Panc1 (cell line): ENCODE measurements around the gene MACROD2. TPM values are rescaled to one million over a fixed set of nuclear protein-coding genes. Genes with fewer than 3 reads are reported as not detected.

Experiments
- ATAC-seq: fragments of 200-7000 bp; cut with Tn5 transposase; 2 replicates; pipeline ENCODE4 v1.9.1; 2020; ENCODE audit warnings: mild to moderate bottlenecking, moderate library complexity
- BruUV-seq: library from RNA; stranded (reverse); fragments of 400-500 nt; replicated peaks from 2 replicates; lab custom pipeline; 2021; lab: Mats Ljungman, UMichigan
- CTCF ChIA-PET: fragments of 300-600 bp; sonication (Branson Sonifier 250); formaldehyde crosslinking; loops from one replicate; lab custom pipeline; 2022; ENCODE audit warnings: antibody characterized with exemption; lab: Charles Lee
- POLR2A ChIA-PET: fragments of 300-600 bp; sonication (Branson Sonifier 250); formaldehyde crosslinking; loops from one replicate; lab custom pipeline; 2022; ENCODE audit warnings: antibody characterized with exemption; lab: Charles Lee
- DNase-seq: peaks from one replicate; pipeline ENCODE4 v3.0.0-alpha.2; 2010; ENCODE audit warnings: low read depth, low spot score
- H3K27ac ChIP-seq: 2 replicates; pipeline ENCODE4 v1.5.1; 2011; ENCODE audit warnings: mild to moderate bottlenecking, low read length, inconsistent platforms
- H3K27me3 ChIP-seq: fragments of 200-500 bp; sonication (Bioruptor generic); 2 replicates; pipeline ENCODE4 v1.6.0; 2014; ENCODE audit warnings: low read length, inconsistent platforms; ENCODE audit not compliant: control insufficient read depth, insufficient read depth
- H3K36me3 ChIP-seq: fragments of 200-500 bp; sonication (Bioruptor generic); 2 replicates; pipeline ENCODE4 v1.5.1; 2014; ENCODE audit warnings: inconsistent platforms, mild to moderate bottlenecking, low read length, moderate library complexity; ENCODE audit not compliant: control insufficient read depth, insufficient read depth
- H3K4me1 ChIP-seq: 2 replicates; pipeline ENCODE4 v1.5.1; 2011; ENCODE audit warnings: inconsistent platforms, mild to moderate bottlenecking, low read length, moderate library complexity; ENCODE audit not compliant: control insufficient read depth, insufficient read depth
- H3K4me3 ChIP-seq, 2 experiments: 2 replicates each; pipeline ENCODE4 v1.5.1; 2011 to 2012; ENCODE audit warnings: low read depth in 2 of 2, low read length in 2 of 2, mild to moderate bottlenecking in 2 of 2, inconsistent platforms in 1 of 2, moderate library complexity in 1 of 2
- H3K9me3 ChIP-seq: fragments of 200-500 bp; sonication (Bioruptor generic); 2 replicates; pipeline ENCODE4 v1.5.1; 2014; ENCODE audit warnings: low read depth, mild to moderate bottlenecking, inconsistent platforms, low read length, moderate library complexity; ENCODE audit not compliant: control insufficient read depth, insufficient read depth
- CTCF ChIP-seq: fragments of 450-650 bp; IDR thresholded peaks from 2 replicates; pipeline ENCODE4 v1.5.1; 2017; ENCODE audit warnings: mild to moderate bottlenecking
- POLR2AphosphoS5 ChIP-seq: IDR thresholded peaks from 2 replicates; pipeline ENCODE4 v1.6.1; 2012; ENCODE audit warnings: mild to moderate bottlenecking, low read depth, low read length, moderate library complexity
- REST ChIP-seq, 2 experiments: IDR thresholded peaks; 2 replicates each; pipeline ENCODE4 v1.6.1; 2011 to 2012; ENCODE audit warnings: low read depth in 2 of 2, control low read depth in 1 of 2, low read length in 1 of 2, mild to moderate bottlenecking in 1 of 2, moderate library complexity in 1 of 2; ENCODE audit not compliant: insufficient read depth in 1 of 2
- SIN3A ChIP-seq: IDR thresholded peaks from 2 replicates; pipeline ENCODE4 v1.6.1; 2012; ENCODE audit warnings: low read depth, mild to moderate bottlenecking, low read length, moderate library complexity, borderline replicate concordance; ENCODE audit not compliant: insufficient read depth
- TCF7L2 ChIP-seq: IDR thresholded peaks from 2 replicates; pipeline ENCODE4 v1.6.1; 2011; ENCODE audit warnings: mild to moderate bottlenecking, low read depth, low read length, inconsistent platforms
- in situ Hi-C: cut with HindIII; loops from 2 replicates; pipeline ENCODE4 v1.10.0; 2016; ENCODE audit warnings: low sequenced_read_pairs, low pct_unique_long_range_greater_than_20kb
- intact Hi-C: fragments of 100-400 bp; cut with micrococcal nuclease; formaldehyde crosslinking; loops from one replicate; pipeline ENCODE4 v1.10.0; 2022; ENCODE audit not compliant: unreplicated experiment
- total RNA-seq: library from RNA; stranded (reverse); gene quantifications from one replicate; pipeline ENCODE4 v1.2.1, GENCODE V29; 2021; ENCODE audit not compliant: unreplicated experiment

MACROD2 gene
- total RNA-seq, 1 experiment from 2014 or later, result 1.2 TPM

GRCh38 chr20:15619341-15619740 is 1624.0 kb downstream of the MACROD2 start:
- no peak for DNase-seq
- intact Hi-C loops, result no loop called here
- Histone ChIP-seq H3K27ac (no peak overlapping the region), H3K4me3 (no peak overlapping the region), H3K36me3 (no peaks in the 10 kb centered on the region), H3K4me1 (no peaks in the 10 kb centered on the region), H3K27me3 (no peaks in the 10 kb centered on the region), H3K9me3 (no peaks in the 10 kb centered on the region)
- TF ChIP-seq REST (IDR thresholded peaks at IDR 0.05; ENCODE audit: insufficient read depth in 1 of 2, low read depth in 2 of 2, low read length in 1 of 2) (no peak), CTCF (no peak), SIN3A (no peak), TCF7L2 (no peak), POLR2AphosphoS5 (no peak)
- CTCF ChIA-PET, result no interaction called here
- no peak for ATAC-seq
- no TSS peak for BruUV-seq
- POLR2A ChIA-PET, result no interaction called here
- in situ Hi-C loops, result no loop called here

- H3K27ac ChIP-seq, result no peak overlapping the region
- no TSS peak for BruUV-seq
- no peaks in the 10 kb centered on the region for H3K9me3 ChIP-seq
- H3K27me3 ChIP-seq, result no peaks in the 10 kb centered on the region
- in situ Hi-C loops (no loop called here), intact Hi-C loops (no loop called here)
- ChIA-PET CTCF (no interaction called here), POLR2A (no interaction called here)
- no peak for DNase-seq
- no peak for ATAC-seq
- H3K36me3 ChIP-seq, result no peaks in the 10 kb centered on the region
- TF ChIP-seq POLR2AphosphoS5 (no peak), CTCF (no peak), SIN3A (no peak), TCF7L2 (no peak), REST (IDR thresholded peaks at IDR 0.05; ENCODE audit: insufficient read depth in 1 of 2, low read depth in 2 of 2, low read length in 1 of 2) (no peak)
- H3K4me3 ChIP-seq, result no peak overlapping the region
- H3K4me1 ChIP-seq, result no peaks in the 10 kb centered on the region
Observed at GRCh38 chr20:15619816-15620215, 1624.5 kb downstream of the MACROD2 start.
